HG02852 (cell line): Measurements from ENCODE around the gene LOXL3.
"Not testable (repeated sequence)": the region's sequence is repeated elsewhere in the genome, so short reads cannot be mapped to it uniquely, and the experiment has no call there.

Source experiments
- ATAC-seq: cut with Tn5 transposase; IDR thresholded peaks from one replicate; pipeline ENCODE4 v1.9.1; 2021; ENCODE audit warnings: mild to moderate bottlenecking, moderate library complexity; ENCODE audit not compliant: unreplicated experiment

Gene LOXL3

DNA sequence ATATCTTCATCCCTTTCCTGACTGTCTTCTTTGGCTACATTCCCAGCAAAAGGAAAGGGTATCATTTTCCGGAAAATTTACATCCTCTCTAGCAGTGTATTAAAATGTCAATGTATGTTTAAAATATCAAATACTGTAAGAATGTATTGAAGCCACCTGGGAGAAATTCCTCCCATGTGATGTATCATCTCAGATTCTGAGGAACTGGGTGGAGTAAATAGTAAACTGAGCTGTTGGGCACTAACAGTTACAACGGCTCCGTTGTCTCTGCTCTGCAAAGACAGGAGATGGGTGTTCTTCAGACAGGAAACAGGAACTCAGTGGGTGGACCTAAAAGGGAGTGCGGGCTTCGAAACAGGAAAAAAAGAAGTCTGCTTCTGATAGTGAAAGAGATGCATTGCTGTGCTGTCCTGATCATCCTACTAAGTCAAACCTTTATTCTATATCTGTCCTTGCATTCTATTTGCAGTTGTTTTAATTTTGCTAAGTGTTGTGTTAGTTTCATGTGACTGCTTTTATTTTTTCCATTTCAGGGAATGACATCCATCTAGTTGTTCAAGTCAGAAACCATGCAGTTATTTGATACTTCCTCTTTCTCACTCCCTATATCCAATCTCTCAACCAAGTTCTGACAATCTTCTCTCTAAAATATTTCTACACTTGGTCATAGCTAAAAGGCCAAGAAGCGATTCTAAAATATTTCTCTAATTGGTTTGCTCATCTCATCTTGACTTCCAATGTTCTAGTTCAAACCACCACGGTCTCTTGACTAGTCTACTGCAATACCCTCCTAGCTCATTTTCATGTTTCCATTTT lies 20.2 kb upstream of the LOXL3 start:
- ATAC-seq = peak; percentile 46

- no peak for ATAC-seq
Measured at GRCh38 chr2:74572178-74572925, 18.6 kb upstream of the LOXL3 start.

- ATAC-seq = peak; percentile 72
Measured at GRCh38 chr2:74571058-74571457, 17.3 kb upstream of the LOXL3 start.

DNA sequence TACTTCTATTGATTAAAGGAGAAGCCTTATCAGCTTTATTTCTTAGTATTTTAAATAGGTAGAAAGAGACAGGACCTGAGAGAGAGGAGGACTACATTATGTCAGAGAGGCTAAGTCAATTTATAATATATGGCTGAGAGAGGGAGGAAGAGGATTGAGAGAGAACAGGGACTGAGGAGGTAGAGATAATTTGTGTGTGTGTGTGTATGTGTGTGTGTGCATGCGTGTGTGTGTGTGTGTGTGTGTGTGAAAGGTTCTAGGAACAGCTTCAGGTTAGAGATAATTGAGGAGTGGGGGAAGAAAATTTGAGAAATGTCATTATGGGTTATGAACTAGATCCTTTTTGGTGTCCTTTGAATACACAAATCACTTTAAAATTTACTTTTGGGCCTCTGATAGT lies 15.9 kb upstream of the LOXL3 start:
- ATAC-seq = no peak

GRCh38 chr2:74567881-74568280 lies 14.1 kb upstream of the LOXL3 start:
- ATAC-seq = no peak

GRCh38 chr2:74566754-74567085 lies 13.0 kb upstream of the LOXL3 start:
- ATAC-seq = no peak

- ATAC-seq = no peak
Measured at GRCh38 chr2:74566076-74566753, 12.5 kb upstream of the LOXL3 start.

DNA sequence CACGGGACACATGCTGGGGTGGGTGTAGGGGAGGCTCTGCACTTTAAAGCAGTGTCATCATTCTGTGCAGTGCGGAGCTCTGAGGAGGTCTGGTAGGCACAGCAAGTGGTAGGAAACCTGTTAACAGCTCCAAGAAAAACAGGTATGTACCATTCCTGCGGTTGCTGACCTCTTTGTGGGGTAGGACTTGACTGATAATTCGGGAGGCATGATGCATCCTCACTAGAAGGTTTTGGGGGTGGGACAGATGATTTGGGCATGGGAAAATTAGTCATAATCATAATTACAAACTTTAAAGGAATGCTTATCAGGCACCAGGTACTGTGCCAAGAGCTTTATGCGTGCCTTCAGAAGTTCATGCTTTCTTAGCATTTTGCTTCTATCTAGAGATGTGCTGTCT lies 10.5 kb upstream of the LOXL3 start:
- no peak for ATAC-seq

DNA sequence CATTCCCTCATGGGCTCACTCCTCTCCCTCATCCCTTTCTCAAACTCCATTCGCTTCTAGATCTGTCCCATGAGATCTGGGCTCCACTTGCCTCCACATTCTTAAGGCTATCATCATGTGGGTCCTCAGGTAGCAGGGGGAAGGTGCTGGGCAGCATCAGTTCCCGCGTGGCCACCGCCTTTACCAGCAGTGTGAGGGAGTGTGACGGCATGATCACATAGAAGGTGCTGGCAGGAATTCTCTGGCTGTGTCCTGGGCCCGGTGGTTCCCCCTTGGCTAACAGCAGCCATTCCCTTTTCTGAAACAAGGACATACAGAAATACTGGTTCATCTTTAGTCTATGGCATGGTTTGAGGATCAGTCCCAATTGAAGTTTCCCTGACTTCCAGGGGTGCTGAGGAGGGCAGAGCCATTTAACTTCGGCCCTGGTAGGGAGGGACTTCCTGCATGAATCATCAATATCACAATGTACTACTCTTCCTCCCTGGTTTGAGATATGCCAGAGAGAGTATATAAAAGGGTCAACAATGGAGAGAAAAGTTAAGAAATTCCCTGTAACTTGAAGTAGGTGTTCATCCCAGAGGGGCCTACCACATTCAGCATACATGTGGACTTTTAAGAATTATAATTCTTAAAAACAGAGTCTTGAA lies 8.5 kb upstream of the LOXL3 start:
- no peak for ATAC-seq

DNA sequence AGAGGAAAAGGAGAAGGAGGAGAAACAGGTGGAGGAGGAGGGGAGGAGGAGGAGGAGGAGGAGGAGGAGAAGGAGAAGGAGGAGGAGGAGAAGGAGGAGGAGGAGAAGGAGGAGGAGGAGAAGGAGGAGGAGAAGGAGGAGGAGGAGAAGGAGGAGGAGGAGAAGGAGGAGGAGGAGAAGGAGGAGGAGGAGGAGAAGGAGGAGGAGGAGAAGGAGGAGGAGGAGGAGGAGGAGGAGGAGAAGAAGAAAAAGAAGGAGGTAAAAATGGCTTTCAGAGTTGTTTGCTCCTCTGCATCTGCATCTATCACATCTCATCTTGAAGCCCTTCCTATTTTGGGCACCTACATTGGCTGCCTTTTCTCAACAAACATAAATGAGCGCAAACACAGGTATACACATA lies 7.3 kb upstream of the LOXL3 start:
- not testable (repeated sequence) for ATAC-seq

DNA sequence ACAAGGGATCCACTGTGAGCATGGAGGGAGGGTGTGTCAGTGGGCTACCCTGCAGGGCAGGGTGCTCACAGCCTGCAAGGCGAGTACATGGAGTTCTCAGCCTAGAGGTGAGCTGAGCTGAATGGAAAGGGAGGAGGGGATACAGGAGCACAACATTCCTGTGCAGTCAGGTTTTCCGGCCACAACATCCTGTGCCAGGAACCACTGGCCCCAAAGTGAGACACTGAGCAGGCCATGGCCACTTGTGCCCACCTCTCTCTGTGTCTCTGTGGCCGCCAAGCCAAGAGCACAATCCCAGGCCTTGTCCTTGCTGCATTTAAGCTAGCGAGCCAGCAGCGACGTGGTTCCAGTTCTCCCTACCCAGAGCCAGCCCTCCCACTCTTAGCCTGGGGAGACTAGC lies 6.8 kb upstream of the LOXL3 start:
- no peak for ATAC-seq

DNA sequence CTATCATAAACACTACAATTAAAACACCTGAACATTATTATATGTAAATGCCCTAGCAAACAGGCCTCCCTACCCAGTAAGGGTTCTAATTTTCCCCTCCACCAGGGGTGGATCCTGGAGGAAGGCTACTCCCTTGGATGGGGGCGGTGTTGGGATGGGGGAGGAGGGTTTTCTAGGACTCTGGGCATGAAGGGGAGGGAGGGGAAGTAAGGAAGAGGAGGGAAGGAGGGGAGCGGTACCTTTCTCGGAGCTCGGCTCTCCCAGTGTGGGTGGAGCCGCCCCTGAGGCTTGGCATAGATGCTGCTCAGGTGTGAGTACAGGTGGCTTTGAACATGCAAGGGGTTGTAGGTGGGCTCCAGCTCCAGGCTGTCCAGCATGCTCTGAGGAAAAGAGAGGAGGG lies 6.2 kb upstream of the LOXL3 start:
- no peak for ATAC-seq

- ATAC-seq = no peak
Measured at GRCh38 chr2:74558284-74559230, 4.8 kb upstream of the LOXL3 start.

DNA sequence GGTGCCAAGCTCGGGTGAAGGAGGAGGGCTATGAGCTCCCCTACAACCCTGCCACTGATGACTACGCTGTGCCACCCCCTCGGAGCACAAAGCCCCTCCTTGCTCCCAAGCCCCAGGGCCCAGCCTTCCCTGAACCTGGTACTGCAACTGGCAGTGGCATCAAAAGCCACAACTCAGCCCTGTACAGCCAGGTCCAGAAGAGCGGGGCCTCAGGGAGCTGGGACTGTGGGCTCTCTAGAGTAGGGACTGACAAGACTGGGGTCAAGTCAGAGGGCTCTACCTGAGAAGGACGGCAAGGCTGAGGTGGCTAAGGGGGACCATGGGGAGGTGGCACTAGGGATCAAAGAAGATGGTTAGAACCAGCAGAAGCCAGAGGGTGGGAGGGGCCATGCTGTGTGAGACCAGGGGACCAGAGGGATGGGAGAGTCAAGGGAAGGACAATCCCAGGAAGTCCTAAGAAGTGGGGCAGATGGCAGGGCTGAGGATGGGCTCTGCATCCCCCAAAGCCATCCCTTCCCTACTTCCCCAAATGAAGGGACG lies 3.2 kb upstream of the LOXL3 start:
- ATAC-seq = no peak

- ATAC-seq = no peak
Measured at GRCh38 chr2:74556159-74556558, 2.4 kb upstream of the LOXL3 start.

GRCh38 chr2:74555610-74556103 lies 1.9 kb upstream of the LOXL3 start:
- no peak for ATAC-seq

DNA sequence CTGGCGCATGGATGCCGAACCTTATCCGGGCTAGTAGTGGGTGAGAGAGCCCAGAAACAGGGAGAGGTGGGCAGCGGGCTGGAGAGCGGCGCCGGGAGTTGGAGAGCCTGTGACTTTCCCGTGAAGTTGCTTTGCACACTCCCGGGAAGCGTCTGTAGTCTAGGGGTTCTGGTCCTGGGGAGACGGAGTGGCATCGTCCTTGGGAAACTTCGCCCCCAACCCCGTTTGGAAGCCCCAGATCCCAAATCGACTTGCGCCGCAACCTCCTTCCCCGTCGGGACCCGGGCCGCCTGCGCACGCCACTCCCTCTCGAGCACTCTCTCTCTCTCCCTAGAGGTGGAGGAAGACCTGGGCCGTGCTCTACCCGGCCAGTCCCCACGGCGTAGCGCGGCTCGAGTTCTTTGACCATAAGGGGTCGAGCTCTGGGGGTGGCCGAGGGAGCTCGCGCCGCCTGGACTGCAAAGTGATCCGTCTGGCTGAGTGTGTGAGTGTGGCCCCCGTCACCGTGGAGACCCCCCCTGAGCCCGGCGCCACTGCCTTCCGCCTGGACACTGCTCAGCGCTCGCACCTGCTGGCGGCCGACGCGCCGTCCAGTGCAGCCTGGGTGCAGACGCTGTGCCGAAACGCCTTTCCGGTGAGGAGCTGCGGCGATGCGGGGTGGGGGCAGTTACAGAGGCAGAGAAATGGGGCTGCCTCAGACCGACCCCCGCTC lies 1.2 kb upstream of the LOXL3 start:
- ATAC-seq = peak; percentile 42

DNA sequence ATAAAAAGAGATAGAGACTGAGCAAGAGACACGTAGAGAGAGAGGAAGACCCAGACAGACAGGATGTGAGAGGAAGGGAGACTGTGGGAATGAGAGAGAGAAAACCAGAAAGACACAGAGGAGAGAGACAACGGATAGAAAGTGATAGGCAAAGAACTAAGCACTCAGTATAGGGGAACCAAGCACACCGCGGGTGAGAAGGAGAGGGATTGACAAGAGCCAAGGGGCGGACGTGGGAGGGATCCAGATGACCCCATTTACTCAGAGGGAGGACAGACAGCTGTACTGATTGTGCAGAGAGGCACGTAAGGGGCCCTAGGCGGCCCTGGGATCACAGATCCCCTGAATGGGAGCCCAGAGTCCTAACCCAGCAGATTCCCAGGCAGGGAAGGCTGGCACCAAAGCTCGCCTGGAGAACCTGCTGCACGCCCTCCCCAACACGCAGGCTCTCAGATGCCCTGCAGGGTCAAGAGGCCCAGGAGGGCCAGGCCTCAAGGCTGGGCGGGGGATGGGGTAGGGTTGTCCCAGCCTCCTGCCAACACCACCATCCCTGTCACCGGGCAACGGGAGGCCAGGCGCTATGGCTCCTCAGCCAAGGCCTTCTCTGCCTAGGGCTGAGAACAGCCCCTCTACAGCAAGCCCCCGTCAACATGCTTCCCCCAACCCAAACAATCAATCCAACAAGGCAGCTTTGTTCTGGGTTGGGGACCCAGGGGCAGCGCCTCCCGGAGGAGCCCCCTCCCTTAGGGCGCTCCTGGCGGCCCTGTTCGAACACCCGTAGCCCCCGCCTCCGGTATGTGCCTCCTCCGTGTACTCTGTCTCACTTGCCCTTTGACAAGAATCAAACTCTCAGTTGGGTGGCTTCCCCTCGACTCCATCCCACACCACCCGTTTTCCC lies 579 bp downstream of the LOXL3 start:
- ATAC-seq = no peak
